ENCODE results near the gene CRIP2.

GRCh38 chr14:105492971-105493871 lies 18.6 kb downstream of the CRIP2 start:
- no peak for TF ChIP-seq CTCF (IDR thresholded peaks at IDR 0.05 in 4 of 5, conservative IDR thresholded peaks at IDR 0.05 in 1 of 5)
- TF ChIP-seq POLR2A (IDR thresholded peaks at IDR 0.05): no peak

Data from gastrocnemius medialis (tissue), 4 donors.